Right lobe of liver (tissue), 6 donors: Measurements from ENCODE around the gene EYA4. TPM values are rescaled to one million over a fixed set of nuclear protein-coding genes. Genes with fewer than 3 reads are reported as not detected.

Experiments
- ATAC-seq, 4 donors: fragments of 200-7000 bp; cut with Tn5 transposase; one replicate each; pipeline ENCODE4 v1.9.1; 2020; ENCODE audit warnings: mild to moderate bottlenecking in 4 of 4, moderate library complexity in 4 of 4
- DNase-seq, 3 donors: peaks; one replicate each; pipeline ENCODE4 v3.0.0-alpha.2; 2020
- H3K27ac ChIP-seq, 3 donors: fragments of 200-600 bp; one replicate each; pipeline ENCODE4 v1.8.0; 2022
- H3K27me3 ChIP-seq, 2 donors: fragments of 200-600 bp; one replicate each; pipeline ENCODE4 v1.8.0; 2022
- H3K36me3 ChIP-seq, 4 donors: fragments of 200-600 bp; sonication (generic) in 1 of 4; one replicate each; pipeline versions ENCODE4 v1.5.1 to v1.8.0; 2017 to 2022; ENCODE audit warnings: control low read depth in 1 of 4
- H3K4me1 ChIP-seq, 4 donors: fragments of 200-600 bp; sonication (generic) in 1 of 4; one replicate each; pipeline versions ENCODE4 v1.5.1 to v1.8.0; 2017 to 2022; ENCODE audit warnings: control low read depth in 1 of 4
- H3K4me3 ChIP-seq, 3 donors: fragments of 200-600 bp; one replicate each; pipeline ENCODE4 v1.8.0; 2022
- H3K9me3 ChIP-seq, 4 donors: fragments of 200-600 bp; sonication (generic) in 1 of 4; one replicate each; pipeline versions ENCODE4 v1.5.1 to v1.8.0; 2017 to 2022; ENCODE audit warnings: control low read depth in 1 of 4
- CTCF ChIP-seq, 4 donors: fragments of 200-600 bp in 3 of 4; fragments of 450-650 bp in 1 of 4; IDR thresholded peaks; one replicate each; pipeline versions ENCODE4 v1.5.1 to v1.8.0; 2016 to 2022; ENCODE audit warnings: antibody characterized with exemption in 4 of 4, mild to moderate bottlenecking in 2 of 4
- POLR2A ChIP-seq: fragments of 450-650 bp; IDR thresholded peaks from one replicate; pipeline ENCODE4 v1.6.1; 2017; ENCODE audit warnings: antibody characterized with exemption, mild to moderate bottlenecking
- WGBS: methylation state at CpG from one replicate; pipeline ENCODE4 v1.1.6; 2018; ENCODE audit warnings: low coverage, low lambda C conversion rate; ENCODE audit not compliant: insufficient coverage; ENCODE audit errors: missing lambda C conversion rate; 5-methylcytosine and 5-hydroxymethylcytosine counted together
- intact Hi-C, 2 donors: fragments of 100-400 bp; cut with DNase I; formaldehyde crosslinking; loops; one replicate each; pipeline versions ENCODE4 v1.11.2 to v1.14.1; 2022
- total RNA-seq, 6 experiments: library from RNA; depleted of rRNA in 2 of 6; stranded (reverse); fragments of >200 nt in 2 of 6; fragmentation: NEBNext Ultra II Directional in 3 of 6; extraction: Animal tissue kit (Norgen Biotek cat#: 25700) in 3 of 6; gene quantifications; one replicate each; pipeline versions ENCODE4 v1.1.0 to v1.2.4, GENCODE V29; 2016 to 2023
- donor health status: DM: no; HTN: yes; CAD: no.
- donor health status: DM: no; HTN: no; CAD: no.
- donor health status: DM: no; HTN: no; CAD: no.
- donor health status: DM: no; HTN: yes; CAD: no.
- donor health status: DM: no; HTN: yes; CAD: no.

The EYA4 gene
- total RNA-seq, 6 experiments from 2014 or later: 0.09 to 0.37 (median 0.35) TPM; not detected in 1

GRCh38 chr6:133466680-133467079 lies 225.5 kb downstream of the EYA4 start:
- WGBS: 65% methylated on average over 4 of the region's 4 CpGs
- H3K4me3 ChIP-seq: no peak overlapping the region
- ATAC-seq (no peak), DNase-seq (no peak)
- no peaks in the 10 kb centered on the region for H3K9me3 ChIP-seq
- no peak for TF ChIP-seq CTCF (IDR thresholded peaks at IDR 0.05)
- TF ChIP-seq POLR2A: no peak
- no peaks in the 10 kb centered on the region for H3K27me3 ChIP-seq
- peaks cover 0 to 6% (median 0%) of the 10 kb centered on the region in 4 donors for H3K4me1 ChIP-seq
- H3K27ac ChIP-seq: no peak overlapping the region
- intact Hi-C loops: no loop called here
- H3K36me3 ChIP-seq: no peaks in the 10 kb centered on the region

DNA sequence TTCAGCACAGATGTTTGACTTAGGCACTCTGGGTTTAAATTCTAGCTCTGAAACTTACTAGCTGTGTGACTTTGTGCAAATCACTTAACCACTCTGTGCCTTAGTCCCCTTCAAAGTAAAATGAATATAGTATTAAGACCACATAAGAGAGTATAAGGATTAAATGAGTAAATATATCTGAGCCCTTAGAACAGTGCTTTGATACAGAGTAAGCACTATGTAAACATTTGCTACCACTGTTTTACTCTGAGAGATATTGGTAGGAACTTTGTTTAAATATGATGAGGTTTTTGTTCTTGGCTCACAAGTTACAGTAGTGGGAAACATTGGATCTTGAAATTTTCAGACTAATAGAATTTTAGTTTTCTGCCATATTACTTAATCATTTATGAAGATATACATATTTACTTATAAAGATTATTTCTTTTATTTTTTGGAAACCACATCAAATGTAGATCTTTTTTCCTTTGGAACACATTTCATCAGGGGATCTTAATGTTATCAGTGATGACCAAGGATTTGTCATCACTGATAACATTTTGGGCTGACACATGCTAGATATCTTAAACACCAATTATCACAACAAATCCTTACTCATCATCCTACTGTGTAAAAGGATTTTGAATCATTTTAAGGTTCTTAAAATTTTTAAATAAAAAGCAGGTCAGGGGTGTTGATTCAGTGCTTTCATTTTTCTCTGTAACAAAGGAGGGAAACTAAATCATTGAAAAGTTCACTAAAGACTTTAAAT lies 226.2 kb downstream of the EYA4 start:
- TF ChIP-seq CTCF (IDR thresholded peaks at IDR 0.05): no peak
- TF ChIP-seq POLR2A: no peak

GRCh38 chr6:133467982-133468380 lies 226.8 kb downstream of the EYA4 start:
- ATAC-seq (no peak), DNase-seq (no peak)
- 65% methylated on average over 2 of the region's 2 CpGs for WGBS
- H3K4me1 ChIP-seq: peaks cover 0 to 6% (median 0%) of the 10 kb centered on the region in 4 donors
- no peak overlapping the region for H3K27ac ChIP-seq
- intact Hi-C loops: no loop called here
- H3K9me3 ChIP-seq: no peaks in the 10 kb centered on the region
- H3K27me3 ChIP-seq: no peaks in the 10 kb centered on the region
- H3K36me3 ChIP-seq: no peaks in the 10 kb centered on the region
- no peak overlapping the region for H3K4me3 ChIP-seq
- TF ChIP-seq POLR2A: no peak
- no peak for TF ChIP-seq CTCF (IDR thresholded peaks at IDR 0.05)

More for the DNA sequence above, 226.2 kb downstream of the EYA4 start:
- Histone ChIP-seq H3K9me3 (no peaks in the 10 kb centered on the region), H3K36me3 (no peaks in the 10 kb centered on the region), H3K27me3 (no peaks in the 10 kb centered on the region), H3K4me1 (peaks cover 0 to 6% (median 0%) of the 10 kb centered on the region in 4 donors), H3K27ac (no peak overlapping the region), H3K4me3 (no peak overlapping the region)
- intact Hi-C loops: no loop called here
- ATAC-seq: no peak
- DNase-seq: no peak

DNA sequence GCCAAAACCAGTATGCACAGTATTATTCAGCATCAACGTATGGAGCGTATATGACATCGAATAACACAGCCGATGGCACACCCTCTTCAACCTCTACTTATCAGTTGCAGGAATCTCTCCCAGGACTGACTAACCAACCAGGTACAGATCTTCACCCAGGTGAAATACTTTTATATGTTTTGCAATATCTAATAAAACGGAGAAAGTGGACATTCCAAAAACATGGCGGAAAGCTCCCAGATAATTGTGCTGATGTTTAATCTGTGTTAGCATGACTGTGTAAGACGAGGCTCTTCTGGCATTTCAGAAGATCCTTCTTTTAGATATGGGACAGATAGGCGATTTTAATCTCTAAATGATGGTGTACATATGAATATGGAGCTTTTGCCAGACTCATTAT lies 227.4 kb downstream of the EYA4 start:
- no peak overlapping the region for H3K4me3 ChIP-seq
- H3K27me3 ChIP-seq: no peaks in the 10 kb centered on the region
- no peaks in the 10 kb centered on the region for H3K36me3 ChIP-seq
- no peak overlapping the region for H3K27ac ChIP-seq
- TF ChIP-seq CTCF (IDR thresholded peaks at IDR 0.05) (no peak), POLR2A (no peak)
- ATAC-seq: no peak
- no peak for DNase-seq
- H3K9me3 ChIP-seq: no peaks in the 10 kb centered on the region
- 81% methylated on average over 8 of the region's 8 CpGs for WGBS
- H3K4me1 ChIP-seq: peaks cover 0 to 5% (median 0%) of the 10 kb centered on the region in 4 donors
- intact Hi-C loops: no loop called here
